GM10266 (cell line): ENCODE results near the gene OR1E2.

Source experiments
- DNase-seq: peaks from one replicate; pipeline ENCODE4 v3.0.0; 2012; ENCODE audit errors: extremely low spot score
- CTCF ChIP-seq: IDR thresholded peaks from 2 replicates; pipeline ENCODE4 v1.5.1; 2012; ENCODE audit warnings: mild to moderate bottlenecking, low read depth; ENCODE audit not compliant: control insufficient read depth, insufficient read depth; ENCODE audit errors: missing control alignments

Gene OR1E2

GRCh38 chr17:3433741-3434140 lies at the start of gene OR1E2:
TSS of gene OR1E2 (minus strand) at chr17:3433841. CDS start at chr17:3433841, 0 bp downstream.
- TF ChIP-seq CTCF, result no peak
- no peak for DNase-seq

GRCh38 chr17:3482852-3483251 lies 49.2 kb upstream of the OR1E2 start:
- TF ChIP-seq CTCF, result no peak
- DNase-seq, result no peak

- DNase-seq, result no peak
- no peak for TF ChIP-seq CTCF
Observed at GRCh38 chr17:3479988-3480387, 46.3 kb upstream of the OR1E2 start.

- no peak for TF ChIP-seq CTCF
- DNase-seq, result no peak
Observed at GRCh38 chr17:3475812-3476610, 42.4 kb upstream of the OR1E2 start, which contains the start of gene ASPA. TSS of gene ASPA (plus strand) at chr17:3475997. CDS start at chr17:3476160, 163 bp downstream.

GRCh38 chr17:3475251-3475685 lies 41.6 kb upstream of the OR1E2 start:
- no peak for DNase-seq
- TF ChIP-seq CTCF, result no peak

- DNase-seq, result no peak
- no peak for TF ChIP-seq CTCF
Observed at GRCh38 chr17:3474212-3474611, 40.6 kb upstream of the OR1E2 start.

- no peak for DNase-seq
- TF ChIP-seq CTCF, result no peak
Observed at GRCh38 chr17:3472137-3472536, 38.5 kb upstream of the OR1E2 start.
